A204.1 (cell line): ENCODE measurements around the gene CEBPB.
"Not testable (repeated sequence)": the region's sequence is repeated elsewhere in the genome, so short reads cannot be mapped to it uniquely, and the experiment has no call there.

ENCODE experiments used
- FAIRE-seq: peaks from 2 replicates; lab custom pipeline; 2012; peaks lifted over from hg19 to GRCh38; lab: Jason Lieb, UNC

Gene CEBPB

DNA sequence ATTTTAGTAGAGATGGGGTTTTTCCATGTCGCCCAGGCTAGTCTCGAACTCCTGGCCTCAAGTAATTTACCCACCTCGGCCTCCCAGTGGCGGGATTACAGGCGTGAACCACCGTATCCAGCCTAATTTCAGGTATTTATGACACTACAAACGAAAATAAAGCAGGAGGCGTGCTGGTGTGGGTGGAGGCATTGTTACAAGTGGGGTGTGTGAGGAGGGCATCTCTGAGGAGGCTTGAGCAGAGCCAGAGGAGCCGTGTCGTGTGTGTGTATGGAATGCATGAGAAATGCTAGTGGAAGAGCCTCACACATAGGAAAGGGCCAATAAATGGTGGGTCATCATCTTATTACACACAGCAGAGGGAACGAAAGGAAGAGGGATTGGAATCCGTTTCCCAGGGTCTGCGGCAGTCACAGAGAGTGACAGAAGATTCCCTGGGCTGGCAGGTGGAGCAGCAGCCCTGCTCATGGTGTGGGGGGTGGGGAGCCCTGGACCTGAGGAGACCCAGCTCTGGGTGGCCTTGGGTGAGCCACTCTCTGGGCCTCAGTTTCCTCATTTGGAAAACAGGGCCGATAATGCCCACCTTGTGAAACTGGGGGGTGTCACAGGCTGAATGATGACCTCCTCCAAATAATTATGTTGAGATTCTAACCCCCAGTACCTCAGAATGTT is 19.9 kb upstream of the CEBPB start:
- no peak for FAIRE-seq

DNA sequence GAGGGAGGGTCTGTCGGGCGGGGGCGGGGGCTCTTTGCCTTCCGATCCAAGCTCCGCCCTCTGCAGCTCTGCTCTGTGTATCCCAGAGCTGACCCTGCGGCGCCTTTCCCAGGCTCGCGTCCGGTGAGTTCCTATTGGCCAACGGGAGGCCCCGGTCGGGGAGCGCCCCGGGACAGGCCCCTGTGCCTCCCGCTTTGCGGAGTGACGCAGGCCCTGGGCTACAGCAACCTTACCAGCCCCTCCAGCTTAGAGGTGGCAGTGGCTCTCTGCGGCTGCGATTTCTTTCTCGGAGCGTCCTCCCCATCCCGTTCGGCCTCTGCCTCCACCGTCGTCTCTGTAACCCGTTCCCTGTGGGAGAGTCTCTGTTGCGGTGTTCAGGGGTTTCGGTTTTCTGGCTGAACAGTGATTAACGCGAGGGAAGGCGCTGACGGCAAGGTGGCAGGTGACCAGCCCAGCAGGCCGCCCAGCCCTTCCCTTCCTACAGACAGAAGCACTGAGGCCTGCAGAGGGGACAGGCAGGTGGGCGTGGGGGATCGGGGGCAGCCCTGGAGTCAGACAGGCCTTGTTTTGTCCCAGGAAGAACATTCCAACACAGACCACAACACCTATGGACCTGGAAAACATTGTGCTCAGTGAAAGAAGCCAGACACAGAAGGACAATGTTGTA is 18.1 kb upstream of the CEBPB start:
- no peak for FAIRE-seq

DNA sequence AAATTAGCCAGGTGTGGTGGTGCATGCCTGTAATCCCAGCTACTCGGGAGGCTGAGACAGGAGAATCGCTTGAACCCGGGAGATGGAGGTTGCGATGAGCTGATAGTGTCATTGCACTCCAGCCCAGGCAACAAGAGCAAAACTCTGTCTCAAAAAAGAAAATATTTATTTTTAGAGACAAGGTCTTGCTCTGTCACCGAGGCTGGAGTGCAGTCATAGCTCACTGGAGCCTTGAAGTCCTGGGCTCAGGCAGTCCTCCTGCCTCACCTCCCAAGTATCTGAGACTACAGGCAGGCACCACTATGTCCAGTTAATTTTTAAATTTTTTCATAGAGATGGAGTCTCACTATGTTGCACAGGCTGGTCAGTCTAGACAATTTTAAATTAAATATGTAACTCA is 16.2 kb upstream of the CEBPB start:
- no peak for FAIRE-seq

- FAIRE-seq: no peak
Observed at GRCh38 chr20:50175938-50176933, 14.4 kb upstream of the CEBPB start.

- FAIRE-seq: not testable (repeated sequence)
Observed at GRCh38 chr20:50178672-50179071, 12.0 kb upstream of the CEBPB start.

GRCh38 chr20:50181344-50181743 is 9.3 kb upstream of the CEBPB start:
- FAIRE-seq: no peak

DNA sequence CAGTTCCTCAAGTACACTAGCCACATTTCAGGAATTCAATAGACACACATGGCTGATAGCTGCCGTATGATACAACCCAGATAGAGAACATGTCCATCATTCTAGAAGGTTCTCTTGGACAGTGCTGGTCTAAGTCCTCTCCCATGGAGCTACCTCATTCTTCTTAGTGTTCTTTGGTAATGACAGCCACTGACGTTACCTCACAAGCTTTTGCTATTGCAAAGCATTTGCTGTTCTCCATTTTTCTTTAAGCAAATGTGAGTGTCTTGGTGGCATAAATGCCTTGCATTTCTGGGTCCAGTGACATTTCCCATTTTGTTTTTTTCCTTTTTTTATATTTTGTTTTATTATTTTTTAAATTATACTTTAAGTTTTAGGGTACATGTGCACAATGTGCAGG is 8.3 kb upstream of the CEBPB start:
- no peak for FAIRE-seq

GRCh38 chr20:50185426-50185825 is 5.2 kb upstream of the CEBPB start:
- no peak for FAIRE-seq

DNA sequence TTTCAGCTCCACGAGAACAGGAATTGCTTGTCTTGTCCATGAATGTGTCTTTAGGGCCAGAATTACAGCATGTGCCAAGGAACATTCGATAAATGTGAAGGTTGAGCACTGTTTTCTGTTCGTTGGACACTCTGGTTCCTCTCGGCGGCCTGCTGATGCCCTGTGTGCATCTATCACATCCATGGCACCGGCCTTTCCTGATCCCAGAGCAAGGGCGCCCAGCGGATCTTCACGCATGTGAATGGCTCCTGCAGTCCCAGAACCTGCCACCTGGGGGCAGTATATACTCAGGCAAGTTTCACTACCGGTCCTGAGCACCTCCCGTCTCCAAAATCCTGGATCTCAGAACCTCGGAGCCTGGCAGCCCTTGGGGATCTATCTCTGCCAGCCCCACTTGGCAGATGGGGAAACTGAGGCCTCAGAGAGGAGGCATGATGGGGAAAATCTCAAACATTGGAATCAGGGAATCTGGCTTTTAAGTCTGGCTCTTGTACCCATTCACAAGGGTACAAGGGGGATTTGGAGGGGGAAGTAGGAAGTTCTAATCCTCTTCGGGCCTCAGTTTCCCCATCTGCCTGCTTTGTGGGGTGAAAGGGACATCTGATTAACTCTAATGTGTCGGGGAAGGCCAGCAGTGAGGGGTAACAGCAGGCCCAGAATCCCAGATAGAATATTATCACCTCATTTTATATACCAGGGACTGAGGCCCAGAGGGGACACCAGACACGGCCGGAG is 4.3 kb upstream of the CEBPB start:
- no peak for FAIRE-seq

DNA sequence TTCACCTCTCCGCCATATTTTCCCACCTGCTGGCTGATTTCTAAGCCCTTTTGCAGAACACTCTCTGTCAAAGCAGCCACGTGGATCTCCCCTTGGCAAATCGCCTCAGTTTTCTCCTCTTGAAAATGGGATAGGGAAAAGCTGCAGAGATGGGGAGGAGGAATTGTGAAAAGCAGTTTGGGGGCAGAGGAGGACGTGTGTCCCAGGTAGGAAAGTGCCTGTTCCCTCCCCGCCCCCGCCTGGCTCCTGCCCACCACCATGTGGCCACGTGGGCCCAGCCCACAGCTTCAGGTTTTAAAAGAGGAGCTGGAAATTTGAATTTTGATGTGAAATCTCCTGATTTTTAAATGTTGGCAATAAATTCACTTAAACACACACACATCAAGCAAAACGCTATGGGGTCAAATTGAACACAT is 3.6 kb upstream of the CEBPB start:
- no peak for FAIRE-seq

DNA sequence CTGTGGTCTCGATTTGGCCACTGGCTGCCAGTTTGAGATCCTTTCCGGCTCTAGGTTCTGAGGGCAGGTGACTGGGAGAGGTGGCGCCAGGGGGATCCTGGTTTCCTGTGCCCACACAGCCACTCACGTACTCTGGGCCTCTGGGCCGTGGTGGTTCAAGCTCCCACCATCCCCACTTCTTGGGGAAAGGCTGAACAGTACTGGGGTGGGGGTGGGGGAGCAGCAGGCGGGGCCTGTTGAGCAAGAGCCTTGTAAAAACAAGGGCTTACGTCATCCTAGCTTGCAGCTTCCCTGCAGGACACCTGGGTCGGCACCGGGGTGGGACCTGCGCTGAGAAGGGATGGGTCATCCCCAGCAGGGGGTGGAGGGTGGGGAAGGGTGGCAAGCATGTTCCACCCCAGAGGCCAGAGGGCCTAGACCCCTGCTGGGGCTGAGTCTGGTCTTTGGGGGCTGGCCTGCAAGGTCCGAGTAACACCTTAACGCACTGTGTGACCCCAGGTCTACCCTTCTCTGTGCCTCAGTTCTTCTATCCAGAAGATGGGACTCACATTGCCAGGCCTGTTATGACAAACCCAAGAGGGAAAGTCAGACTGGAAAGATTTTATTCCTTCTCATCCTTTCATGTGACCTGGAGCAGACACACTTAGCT is 3.1 kb upstream of the CEBPB start:
- FAIRE-seq: no peak

DNA sequence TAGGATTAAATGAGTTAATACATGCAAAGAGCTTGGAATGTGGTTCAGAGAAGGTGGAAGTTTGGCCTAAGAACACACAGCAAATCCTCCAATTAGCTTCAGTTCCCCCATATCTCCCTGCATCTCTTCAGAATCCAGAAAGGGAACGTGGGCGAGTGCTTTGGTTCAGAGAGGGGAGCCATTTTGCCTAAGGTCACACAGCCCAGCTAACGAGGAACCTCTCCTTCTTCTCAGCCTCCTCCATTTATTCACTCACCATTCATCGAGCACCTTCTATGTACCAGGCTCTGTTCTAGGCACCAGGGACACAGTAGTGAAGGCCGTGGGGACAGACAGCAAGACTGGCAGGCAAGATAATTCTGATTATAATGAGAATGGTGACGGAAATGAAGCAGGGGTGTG is 2.3 kb upstream of the CEBPB start:
- no peak for FAIRE-seq

DNA sequence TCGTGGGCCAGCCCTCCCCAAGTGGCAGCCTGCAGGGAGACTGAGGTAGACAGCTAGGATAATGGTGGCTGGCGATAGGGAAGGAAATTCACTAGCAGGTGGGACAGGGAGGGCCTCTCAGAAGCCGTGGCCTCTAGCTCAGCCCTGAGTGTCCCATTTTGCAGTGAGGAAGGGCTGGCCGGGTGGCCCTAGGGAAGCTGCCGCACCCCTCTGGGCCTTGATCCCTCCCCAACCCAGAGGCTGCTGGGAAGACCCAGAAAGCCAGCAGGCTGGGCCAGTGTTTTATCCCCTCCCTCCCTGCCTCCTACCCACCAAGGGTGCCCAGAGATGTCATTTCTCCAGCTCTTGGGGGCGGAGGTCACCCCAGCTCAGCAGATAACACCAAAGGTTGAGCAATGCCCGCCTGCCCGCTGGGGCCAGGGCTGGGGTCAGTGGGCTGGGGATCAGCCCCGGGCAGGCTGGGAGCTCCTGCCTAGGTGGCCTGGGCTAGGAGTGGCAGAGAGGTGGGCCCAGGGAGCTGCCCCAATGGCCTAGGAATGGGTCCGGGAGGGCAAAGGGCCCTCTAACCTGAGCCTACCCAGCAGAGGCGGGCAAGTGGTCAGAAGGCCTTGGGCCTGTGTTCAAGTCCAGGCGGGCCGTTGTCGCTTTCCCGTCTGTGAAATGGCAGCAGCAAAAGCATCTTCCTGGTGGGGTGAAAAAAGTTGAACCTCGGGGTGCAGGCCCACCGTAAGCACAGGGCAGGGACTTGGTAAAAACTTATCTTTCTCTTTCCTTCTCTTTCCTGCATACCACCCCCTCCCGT is 1.6 kb upstream of the CEBPB start:
- FAIRE-seq: no peak

- FAIRE-seq: no peak
Observed at GRCh38 chr20:50189681-50190250, 864 bp upstream of the CEBPB start.

DNA sequence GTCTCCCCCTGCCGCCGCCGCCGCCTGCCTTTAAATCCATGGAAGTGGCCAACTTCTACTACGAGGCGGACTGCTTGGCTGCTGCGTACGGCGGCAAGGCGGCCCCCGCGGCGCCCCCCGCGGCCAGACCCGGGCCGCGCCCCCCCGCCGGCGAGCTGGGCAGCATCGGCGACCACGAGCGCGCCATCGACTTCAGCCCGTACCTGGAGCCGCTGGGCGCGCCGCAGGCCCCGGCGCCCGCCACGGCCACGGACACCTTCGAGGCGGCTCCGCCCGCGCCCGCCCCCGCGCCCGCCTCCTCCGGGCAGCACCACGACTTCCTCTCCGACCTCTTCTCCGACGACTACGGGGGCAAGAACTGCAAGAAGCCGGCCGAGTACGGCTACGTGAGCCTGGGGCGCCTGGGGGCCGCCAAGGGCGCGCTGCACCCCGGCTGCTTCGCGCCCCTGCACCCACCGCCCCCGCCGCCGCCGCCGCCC is 474 bp downstream of the CEBPB start:
- FAIRE-seq: no peak

DNA sequence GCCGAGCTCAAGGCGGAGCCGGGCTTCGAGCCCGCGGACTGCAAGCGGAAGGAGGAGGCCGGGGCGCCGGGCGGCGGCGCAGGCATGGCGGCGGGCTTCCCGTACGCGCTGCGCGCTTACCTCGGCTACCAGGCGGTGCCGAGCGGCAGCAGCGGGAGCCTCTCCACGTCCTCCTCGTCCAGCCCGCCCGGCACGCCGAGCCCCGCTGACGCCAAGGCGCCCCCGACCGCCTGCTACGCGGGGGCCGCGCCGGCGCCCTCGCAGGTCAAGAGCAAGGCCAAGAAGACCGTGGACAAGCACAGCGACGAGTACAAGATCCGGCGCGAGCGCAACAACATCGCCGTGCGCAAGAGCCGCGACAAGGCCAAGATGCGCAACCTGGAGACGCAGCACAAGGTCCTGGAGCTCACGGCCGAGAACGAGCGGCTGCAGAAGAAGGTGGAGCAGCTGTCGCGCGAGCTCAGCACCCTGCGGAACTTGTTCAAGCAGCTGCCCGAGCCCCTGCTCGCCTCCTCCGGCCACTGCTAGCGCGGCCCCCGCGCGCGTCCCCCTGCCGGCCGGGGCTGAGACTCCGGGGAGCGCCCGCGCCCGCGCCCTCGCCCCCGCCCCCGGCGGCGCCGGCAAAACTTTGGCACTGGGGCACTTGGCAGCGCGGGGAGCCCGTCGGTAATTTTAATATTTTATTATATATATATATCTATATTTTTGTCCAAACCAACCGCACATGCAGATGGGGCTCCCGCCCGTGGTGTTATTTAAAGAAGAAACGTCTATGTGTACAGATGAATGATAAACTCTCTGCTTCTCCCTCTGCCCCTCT is 1.1 kb downstream of the CEBPB start:
- no peak for FAIRE-seq

DNA sequence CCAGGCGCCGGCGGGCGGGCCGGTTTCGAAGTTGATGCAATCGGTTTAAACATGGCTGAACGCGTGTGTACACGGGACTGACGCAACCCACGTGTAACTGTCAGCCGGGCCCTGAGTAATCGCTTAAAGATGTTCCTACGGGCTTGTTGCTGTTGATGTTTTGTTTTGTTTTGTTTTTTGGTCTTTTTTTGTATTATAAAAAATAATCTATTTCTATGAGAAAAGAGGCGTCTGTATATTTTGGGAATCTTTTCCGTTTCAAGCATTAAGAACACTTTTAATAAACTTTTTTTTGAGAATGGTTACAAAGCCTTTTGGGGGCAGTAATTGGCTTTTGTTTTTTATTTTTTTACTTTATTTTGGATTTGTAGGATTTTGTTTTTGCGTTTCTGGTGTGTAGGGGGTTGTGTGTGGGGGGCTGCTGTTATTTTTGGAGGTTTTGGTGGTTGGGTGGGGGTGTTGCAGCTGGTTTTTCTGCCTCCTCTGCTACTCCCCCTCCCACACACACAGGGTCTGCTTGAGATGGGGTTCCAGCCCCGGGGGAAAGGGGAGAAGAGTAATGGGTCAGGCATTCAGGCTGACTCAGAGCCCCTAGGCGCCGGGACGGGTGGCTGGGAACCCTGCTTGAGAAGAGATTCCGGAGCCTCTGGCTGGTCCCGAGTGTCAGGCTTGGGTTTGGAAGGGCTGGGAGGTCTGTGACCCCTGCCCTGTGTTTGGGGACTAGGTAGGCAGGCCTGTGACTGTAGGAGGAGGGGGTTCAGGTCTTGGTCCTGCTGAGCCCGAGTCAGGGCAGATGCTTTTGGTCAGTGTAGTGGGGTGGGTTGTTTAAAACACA is 2.0 kb downstream of the CEBPB start:
- FAIRE-seq: no peak

DNA sequence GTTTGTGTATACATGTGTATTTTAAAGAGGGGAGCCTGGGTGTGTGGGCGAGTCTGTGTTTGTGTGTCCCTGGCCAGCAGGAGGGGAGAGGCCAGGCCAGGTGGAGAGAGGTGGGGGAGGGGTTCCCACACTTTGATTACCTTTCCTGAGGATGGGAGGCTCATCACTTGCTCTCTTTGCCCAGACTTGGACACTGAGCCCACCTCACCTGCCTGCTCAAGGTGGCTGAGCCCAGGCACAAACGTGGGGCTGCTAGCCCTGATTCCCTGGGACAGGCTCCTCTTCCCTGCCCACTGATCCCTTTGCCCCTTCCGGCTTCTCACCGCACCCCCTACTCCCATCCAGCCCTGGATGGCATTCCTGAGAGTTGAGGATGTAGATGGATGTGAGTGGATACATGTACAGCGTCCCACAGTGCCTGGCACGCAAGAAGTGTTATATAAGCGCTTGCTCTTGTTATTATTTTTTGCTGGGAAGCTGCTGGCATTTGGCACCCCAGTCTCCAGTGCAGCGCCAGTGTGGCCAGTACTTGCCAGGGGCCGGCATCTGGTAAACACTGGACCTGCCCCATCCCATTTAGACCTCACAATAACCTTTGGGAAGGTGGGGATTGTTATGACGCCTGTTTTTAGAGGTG is 2.7 kb downstream of the CEBPB start:
- no peak for FAIRE-seq
